Measurements from ENCODE around the gene AK5.

DNA sequence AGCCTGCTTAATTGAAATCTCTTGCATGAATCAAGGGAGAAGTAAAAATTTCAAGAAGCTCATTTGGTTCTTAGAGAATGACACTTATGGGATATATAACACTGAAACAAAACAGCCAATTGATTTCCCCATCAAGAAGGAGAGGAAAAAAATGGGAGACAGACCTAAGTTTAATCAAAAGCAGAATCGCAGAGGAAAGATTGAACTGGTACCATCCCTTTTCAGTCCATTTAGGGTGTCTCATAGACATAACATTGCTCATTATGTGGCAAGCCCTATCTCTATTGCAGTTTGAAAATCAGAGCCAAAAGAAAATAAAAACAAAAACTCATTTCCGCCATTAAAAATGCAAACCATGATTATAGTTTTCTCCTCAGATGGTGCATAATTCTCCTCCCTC lies 119.6 kb downstream of the AK5 start:
- no peak for TF ChIP-seq POLR2A (IDR thresholded peaks at IDR 0.05)
- no peak for TF ChIP-seq CTCF (IDR thresholded peaks at IDR 0.05)
